PC-3 (cell line): Measurements from ENCODE around the gene TARP.

ENCODE experiments used
- ATAC-seq: fragments of 200-7000 bp; cut with Tn5 transposase; 2 replicates; pipeline ENCODE4 v1.9.1; 2020; ENCODE audit warnings: mild to moderate bottlenecking, moderate library complexity
- BruUV-seq: library from RNA; stranded (reverse); fragments of 400-500 nt; replicated peaks from 2 replicates; lab custom pipeline; 2021; lab: Mats Ljungman, UMichigan
- CTCF ChIA-PET: fragments of 300-600 bp; sonication (Branson Sonifier 250); formaldehyde crosslinking; loops from one replicate; lab custom pipeline; 2022; ENCODE audit warnings: antibody characterized with exemption; lab: Charles Lee
- POLR2A ChIA-PET: fragments of 300-600 bp; sonication (Branson Sonifier 250); formaldehyde crosslinking; loops from one replicate; lab custom pipeline; 2022; ENCODE audit warnings: antibody characterized with exemption; ENCODE audit not compliant: unreplicated experiment; lab: Charles Lee
- DNase-seq: peaks from one replicate; pipeline ENCODE4 v3.0.0-alpha.2; 2015
- H2AFZ ChIP-seq: fragments of 300-600 bp; sonication (generic); 2 replicates; pipeline ENCODE4 v1.6.0; 2016; ENCODE audit warnings: antibody characterized with exemption, low read length
- H3F3A ChIP-seq: fragments of 300-600 bp; sonication (generic); one replicate; pipeline ENCODE4 v1.6.0; 2017; ENCODE audit warnings: antibody characterized with exemption, low read length, control low read depth, mild to moderate bottlenecking; ENCODE audit not compliant: unreplicated experiment
- H3K27ac ChIP-seq: fragments of 300-600 bp; sonication (generic); 2 replicates; pipeline ENCODE4 v1.5.1; 2016; ENCODE audit warnings: mild to moderate bottlenecking, low read length
- H3K27me3 ChIP-seq: fragments of 300-600 bp; sonication (generic); 2 replicates; pipeline ENCODE4 v1.6.1; 2016; ENCODE audit warnings: low read length, mixed read lengths
- H3K36me3 ChIP-seq: fragments of 300-600 bp; sonication (generic); 2 replicates; pipeline ENCODE4 v1.6.1; 2016; ENCODE audit warnings: low read depth, mixed run types, low read length, mixed read lengths
- H3K4me1 ChIP-seq: fragments of 300-600 bp; sonication (generic); 2 replicates; pipeline ENCODE4 v1.5.1; 2016; ENCODE audit warnings: low read length; ENCODE audit not compliant: insufficient read depth
- H3K4me2 ChIP-seq: fragments of 300-600 bp; sonication (generic); 2 replicates; pipeline ENCODE4 v1.6.0; 2016; ENCODE audit warnings: low read length
- H3K4me3 ChIP-seq: fragments of 300-600 bp; sonication (generic); 2 replicates; pipeline ENCODE4 v1.5.1; 2016; ENCODE audit warnings: mild to moderate bottlenecking, low read length, mixed read lengths
- H3K79me2 ChIP-seq: fragments of 300-600 bp; sonication (generic); 2 replicates; pipeline ENCODE4 v1.6.1; 2017; ENCODE audit warnings: low read length, mixed read lengths
- H3K9ac ChIP-seq: fragments of 300-600 bp; sonication (generic); 2 replicates; pipeline ENCODE4 v1.6.0; 2016; ENCODE audit warnings: mild to moderate bottlenecking, low read length
- H3K9me2 ChIP-seq: fragments of 300-600 bp; sonication (generic); replicated peaks from 2 replicates; pipeline ENCODE4 v1.6.1; 2016; ENCODE audit warnings: mixed run types, low read length, mixed read lengths
- H3K9me3 ChIP-seq: fragments of 300-600 bp; sonication (generic); 2 replicates; pipeline ENCODE4 v1.6.1; 2016; ENCODE audit warnings: low read length, mixed read lengths
- H4K20me1 ChIP-seq: fragments of 300-600 bp; sonication (generic); 2 replicates; pipeline ENCODE4 v1.6.1; 2016; ENCODE audit warnings: low read length, mixed read lengths
- EZH2 ChIP-seq: fragments of 300-600 bp; sonication (generic); IDR thresholded peaks from one replicate; pipeline ENCODE4 v1.6.1; 2017; ENCODE audit warnings: antibody characterized with exemption, mild to moderate bottlenecking, low read length; ENCODE audit not compliant: unreplicated experiment
- EZH2phosphoT487 ChIP-seq: fragments of 300-600 bp; sonication (generic); IDR thresholded peaks from 2 replicates; pipeline ENCODE4 v1.6.1; 2018; ENCODE audit warnings: mild to moderate bottlenecking, antibody characterized with exemption, low read length, borderline replicate concordance
- intact Hi-C: fragments of 100-400 bp; cut with micrococcal nuclease; formaldehyde crosslinking; loops from 2 replicates; pipeline ENCODE4 v1.9.0; 2023
- TF ChIP-seq, protein P1 (sequence below): fragments of 300-600 bp; sonication (generic); conservative IDR thresholded peaks from 2 replicates; pipeline ENCODE4 v1.5.1; 2017; ENCODE audit warnings: antibody characterized with exemption, low read depth, mild to moderate bottlenecking, low read length

The TARP gene

DNA sequence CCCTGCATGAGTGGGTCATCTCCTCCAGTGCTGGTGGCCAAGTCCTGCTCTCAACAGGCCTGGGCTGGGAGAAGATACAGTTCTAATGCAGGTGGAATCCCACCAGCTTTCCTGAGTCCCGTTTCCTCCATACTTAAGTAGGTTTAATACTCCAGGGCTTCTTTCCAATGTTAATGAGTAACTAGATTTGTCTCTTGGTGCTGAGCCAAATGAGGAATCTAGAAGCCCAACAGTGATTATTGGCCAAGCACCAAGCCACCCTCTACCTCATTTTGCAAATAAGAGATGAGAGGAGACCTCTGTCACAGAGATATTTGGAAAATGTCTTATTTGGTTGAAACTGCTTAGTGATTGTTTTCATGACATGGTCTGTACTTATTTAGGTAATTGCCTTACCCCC, 58.3 kb downstream of the TARP start:
- Histone ChIP-seq H3K9ac (no peak overlapping the region), H3F3A (no peaks in the 10 kb centered on the region), H3K27ac (no peak overlapping the region), H3K4me2 (no peak overlapping the region), H3K9me3 (no peaks in the 10 kb centered on the region), H2AFZ (no peak overlapping the region), H4K20me1 (no peaks in the 10 kb centered on the region), H3K4me1 (no peaks in the 10 kb centered on the region), H3K79me2 (no peaks in the 10 kb centered on the region), H3K4me3 (no peak overlapping the region), H3K27me3 (no peaks in the 10 kb centered on the region), H3K36me3 (peaks cover 6% of the 10 kb centered on the region; the same call in 1 of the 2 replicates), H3K9me2 (no peaks in the 10 kb centered on the region)
- no peak for ATAC-seq
- DNase-seq: no peak
- POLR2A ChIA-PET: no interaction called here
- intact Hi-C loops: no loop called here
- no TSS peak for BruUV-seq
- TF ChIP-seq EZH2 (no peak), EZH2phosphoT487 (no peak)
- TF ChIP-seq, protein P1, sequence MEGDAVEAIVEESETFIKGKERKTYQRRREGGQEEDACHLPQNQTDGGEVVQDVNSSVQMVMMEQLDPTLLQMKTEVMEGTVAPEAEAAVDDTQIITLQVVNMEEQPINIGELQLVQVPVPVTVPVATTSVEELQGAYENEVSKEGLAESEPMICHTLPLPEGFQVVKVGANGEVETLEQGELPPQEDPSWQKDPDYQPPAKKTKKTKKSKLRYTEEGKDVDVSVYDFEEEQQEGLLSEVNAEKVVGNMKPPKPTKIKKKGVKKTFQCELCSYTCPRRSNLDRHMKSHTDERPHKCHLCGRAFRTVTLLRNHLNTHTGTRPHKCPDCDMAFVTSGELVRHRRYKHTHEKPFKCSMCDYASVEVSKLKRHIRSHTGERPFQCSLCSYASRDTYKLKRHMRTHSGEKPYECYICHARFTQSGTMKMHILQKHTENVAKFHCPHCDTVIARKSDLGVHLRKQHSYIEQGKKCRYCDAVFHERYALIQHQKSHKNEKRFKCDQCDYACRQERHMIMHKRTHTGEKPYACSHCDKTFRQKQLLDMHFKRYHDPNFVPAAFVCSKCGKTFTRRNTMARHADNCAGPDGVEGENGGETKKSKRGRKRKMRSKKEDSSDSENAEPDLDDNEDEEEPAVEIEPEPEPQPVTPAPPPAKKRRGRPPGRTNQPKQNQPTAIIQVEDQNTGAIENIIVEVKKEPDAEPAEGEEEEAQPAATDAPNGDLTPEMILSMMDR: no peak
- CTCF ChIA-PET: interaction anchor here (0.8 to 1.5 kb wide), 6 partner anchors 18 to 314 kb away, joined by 4 to 8 read pairs (median 4); partner anchors contain the start of gene SFRP4

DNA sequence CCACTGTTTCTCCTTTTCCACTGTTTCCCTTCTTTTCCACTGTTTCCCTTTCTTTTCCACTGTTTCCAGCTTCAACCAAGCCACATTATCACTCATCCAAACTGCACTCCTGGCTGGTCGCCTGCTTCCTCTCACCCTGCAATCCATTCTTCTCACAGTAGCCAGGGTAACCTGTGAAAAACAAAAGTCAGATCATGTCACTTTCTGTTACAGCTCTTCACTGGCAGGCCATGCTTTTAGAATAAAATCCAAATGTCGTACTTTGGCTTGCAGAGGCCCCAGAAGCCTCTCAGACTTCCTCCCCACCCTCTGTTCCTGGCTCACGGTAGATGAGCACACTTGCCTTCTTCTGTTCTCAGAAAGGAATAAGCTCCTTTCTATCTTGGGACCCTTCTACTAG, 61.5 kb downstream of the TARP start:
- no peaks in the 10 kb centered on the region for H3F3A ChIP-seq
- H3K9me3 ChIP-seq: no peaks in the 10 kb centered on the region
- H3K4me2 ChIP-seq: no peak overlapping the region
- no peaks in the 10 kb centered on the region for H3K9me2 ChIP-seq
- H3K4me1 ChIP-seq: no peaks in the 10 kb centered on the region
- ATAC-seq: no peak
- H3K4me3 ChIP-seq: no peak overlapping the region
- TF ChIP-seq EZH2phosphoT487 (no peak), EZH2 (no peak)
- TF ChIP-seq, protein P1: no peak
- no peaks in the 10 kb centered on the region; the same call in 1 of the 2 replicates for H3K36me3 ChIP-seq
- no peak overlapping the region for H3K27ac ChIP-seq
- H4K20me1 ChIP-seq: no peaks in the 10 kb centered on the region
- H3K27me3 ChIP-seq: no peaks in the 10 kb centered on the region
- no peaks in the 10 kb centered on the region for H3K79me2 ChIP-seq
- CTCF ChIA-PET: no interaction called here
- POLR2A ChIA-PET: no interaction called here
- no TSS peak for BruUV-seq
- intact Hi-C loops: no loop called here
- no peak overlapping the region for H3K9ac ChIP-seq
- no peak for DNase-seq
- H2AFZ ChIP-seq: no peak overlapping the region

DNA sequence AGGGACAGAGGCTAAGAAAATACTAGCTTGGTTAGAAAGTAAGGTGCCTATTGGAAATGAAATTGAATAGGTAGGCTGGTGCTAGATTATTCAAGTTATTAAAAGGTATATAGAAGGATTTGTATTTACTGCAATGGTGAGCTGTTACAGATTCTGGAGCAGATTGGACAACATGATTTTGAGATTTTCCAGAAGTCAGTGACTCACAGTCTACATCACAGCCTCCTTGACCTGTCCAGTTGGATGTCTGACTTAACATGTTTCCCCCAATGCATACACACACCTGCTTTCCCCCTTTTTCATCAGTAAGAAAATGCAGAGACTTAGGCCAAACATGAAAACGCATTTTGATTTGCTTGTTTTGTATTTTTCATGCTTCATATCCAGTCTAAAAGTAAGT, 62.0 kb downstream of the TARP start:
- ATAC-seq (no peak), DNase-seq (no peak)
- BruUV-seq: no TSS peak
- Histone ChIP-seq H3K4me2 (no peak overlapping the region), H3K27me3 (no peaks in the 10 kb centered on the region), H3K9me3 (no peaks in the 10 kb centered on the region), H3K36me3 (no peaks in the 10 kb centered on the region), H3K4me1 (no peaks in the 10 kb centered on the region), H4K20me1 (no peaks in the 10 kb centered on the region), H3K4me3 (no peak overlapping the region), H3K9me2 (no peaks in the 10 kb centered on the region), H3K79me2 (no peaks in the 10 kb centered on the region), H3K27ac (no peak overlapping the region), H3K9ac (no peak overlapping the region), H3F3A (no peaks in the 10 kb centered on the region), H2AFZ (no peak overlapping the region)
- intact Hi-C loops: no loop called here
- ChIA-PET POLR2A (no interaction called here), CTCF (no interaction called here)
- TF ChIP-seq, protein P1: no peak
- TF ChIP-seq EZH2phosphoT487 (no peak), EZH2 (no peak)
